ENCODE data around the gene NIPBL. TPM values are rescaled to one million over a fixed set of nuclear protein-coding genes. Genes with fewer than 3 reads are reported as not detected.
"Not testable (repeated sequence)": the region's sequence is repeated elsewhere in the genome, so short reads cannot be mapped to it uniquely, and the experiment has no call there.

Gene NIPBL
- total and polyA plus RNA-seq, 8 donors = 8.2 to 100 (median 32.2) TPM

DNA sequence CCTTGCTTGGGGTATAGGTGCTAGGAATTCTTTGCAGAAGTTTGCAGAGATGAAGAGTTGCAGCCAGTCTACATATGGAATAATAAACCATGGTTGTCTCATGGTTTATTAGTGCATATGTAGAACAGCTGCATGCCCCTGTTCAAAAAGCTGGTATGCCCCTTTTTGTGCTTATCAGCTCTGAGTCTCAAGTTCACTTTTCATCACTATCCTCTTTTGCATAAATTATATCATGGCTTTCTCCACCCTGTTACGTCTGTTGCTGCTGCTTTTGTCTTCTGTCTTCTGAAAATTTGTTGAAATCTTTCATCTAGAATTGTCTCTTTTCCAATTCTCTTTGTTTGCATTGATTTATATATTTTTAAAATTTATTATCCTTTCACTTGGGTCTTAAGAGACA is 200.6 kb downstream of the NIPBL start:
- Histone ChIP-seq H3K27ac (no peak overlapping the region), H3K4me3 (no peak overlapping the region), H3K36me3 (peaks cover 0 to 40% (median 26%) of the 10 kb centered on the region in 4 donors), H3K27me3 (no peaks in the 10 kb centered on the region), H3K9me3 (no peaks in the 10 kb centered on the region), H3K4me1 (no peaks in the 10 kb centered on the region)
- 87 to 97% (median 92%) methylated on average over 1 of the region's 1 CpG for WGBS, 5 donors
- TF ChIP-seq CTCF (IDR thresholded peaks at IDR 0.05) (no peak), POLR2A (IDR thresholded peaks at IDR 0.05) (no peak), EP300 (IDR thresholded peaks at IDR 0.05) (no peak), POLR2AphosphoS5 (IDR thresholded peaks at IDR 0.05) (no peak)
- DNase-seq = no peak
- intact Hi-C loops (cut with DNase I; ENCODE audit: low total_unique reads) = no loop called here

- Histone ChIP-seq H3K27me3 (no peaks in the 10 kb centered on the region), H3K27ac (no peak overlapping the region), H3K4me3 (no peak overlapping the region), H3K36me3 (peaks cover 5 to 57% (median 33%) of the 10 kb centered on the region in 4 donors), H3K4me1 (no peaks in the 10 kb centered on the region), H3K9me3 (no peaks in the 10 kb centered on the region)
- DNase-seq = no peak
- intact Hi-C loops (cut with DNase I; ENCODE audit: low total_unique reads) = no loop called here
- TF ChIP-seq POLR2AphosphoS5 (IDR thresholded peaks at IDR 0.05) = no peak
- WGBS, 5 donors = 87 to 95% (median 94%) methylated on average over 3 of the region's 3 CpGs
These were observed 204.1 kb downstream of the NIPBL start for GRCh38 chr5:37080697-37081096.

GRCh38 chr5:37082977-37083376 is 206.4 kb downstream of the NIPBL start:
- H3K36me3 ChIP-seq = peaks cover 5 to 63% (median 31%) of the 10 kb centered on the region in 4 donors
- H3K9me3 ChIP-seq; H3K4me3 ChIP-seq; DNase-seq; H3K4me1 ChIP-seq; H3K27me3 ChIP-seq; intact Hi-C loops (cut with DNase I; ENCODE audit: low total_unique reads); H3K27ac ChIP-seq: not testable (repeated sequence)
- WGBS, 5 donors = 69 to 82% (median 79%) methylated on average over 2 of the region's 2 CpGs

DNA sequence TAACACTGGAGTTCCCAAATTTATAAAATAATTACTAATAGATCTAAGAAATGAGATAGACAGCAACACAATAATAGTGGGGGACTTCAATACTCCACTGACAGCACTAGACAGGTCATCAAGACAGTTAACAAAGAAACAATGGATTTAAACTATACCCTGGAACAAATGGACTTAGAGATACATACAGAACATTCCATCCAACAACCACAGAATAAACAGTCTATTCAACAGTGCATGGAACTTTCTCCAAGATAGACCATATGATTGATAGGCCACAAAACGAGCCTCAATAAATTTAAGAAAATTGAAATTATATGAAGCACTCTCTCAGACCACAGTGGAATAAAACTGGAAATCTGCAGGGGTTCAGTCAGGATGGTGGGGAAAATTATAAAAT is 209.5 kb downstream of the NIPBL start:
- H3K27ac ChIP-seq; intact Hi-C loops (cut with DNase I; ENCODE audit: low total_unique reads): not testable (repeated sequence)

DNA sequence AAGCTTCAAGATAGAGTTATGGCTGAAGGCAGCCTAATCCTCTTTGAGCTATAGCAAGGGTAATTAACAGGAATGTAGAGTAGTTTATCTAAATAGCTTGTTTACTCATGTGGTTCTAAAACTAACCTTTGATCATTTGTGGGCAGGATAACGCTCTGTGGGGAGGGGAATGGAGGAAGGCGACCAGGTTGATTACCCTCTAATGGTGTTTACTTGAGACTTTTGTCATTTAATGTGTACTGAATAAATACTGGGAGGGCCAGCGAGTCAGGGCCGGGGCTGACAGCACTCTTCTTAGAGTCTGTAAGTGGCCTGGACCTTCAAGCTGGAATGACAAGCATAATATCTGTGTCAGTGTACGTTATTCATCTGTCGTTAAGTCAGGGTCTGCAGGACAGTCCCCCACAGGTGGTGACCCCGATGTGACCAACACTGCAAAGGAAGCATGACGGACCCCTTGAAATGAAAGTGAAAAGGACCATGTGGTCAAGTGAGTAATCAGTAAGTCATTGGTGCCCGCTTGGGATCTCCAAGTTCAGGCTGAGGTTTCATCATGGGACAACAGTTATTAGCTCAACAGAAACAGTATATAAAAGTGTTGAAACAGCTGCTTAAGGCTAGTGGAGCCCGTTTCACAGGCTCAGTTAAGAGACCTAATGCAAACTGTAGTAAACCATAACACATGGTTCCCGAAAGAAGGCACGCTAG is 210.1 kb downstream of the NIPBL start:
- Histone ChIP-seq H3K27ac (no peak overlapping the region), H3K36me3 (peaks cover 2 to 32% (median 7%) of the 10 kb centered on the region in 4 donors), H3K9me3 (no peaks in the 10 kb centered on the region), H3K4me3 (no peak overlapping the region), H3K4me1 (peaks cover 5 to 36% (median 10%) of the 10 kb centered on the region in 4 donors), H3K27me3 (no peaks in the 10 kb centered on the region)
- WGBS, 5 donors = 62 to 72% (median 64%) methylated on average over 12 of the region's 12 CpGs
- TF ChIP-seq POLR2A (IDR thresholded peaks at IDR 0.05) (no peak), POLR2AphosphoS5 (IDR thresholded peaks at IDR 0.05) (no peak), CTCF (IDR thresholded peaks at IDR 0.05) (no peak), EP300 (IDR thresholded peaks at IDR 0.05) (no peak)
- intact Hi-C loops (cut with DNase I; ENCODE audit: low total_unique reads) = no loop called here
- DNase-seq = no peak

More for the DNA sequence above, 209.5 kb downstream of the NIPBL start:
- peaks cover 5 to 35% (median 10%) of the 10 kb centered on the region in 4 donors for H3K4me1 ChIP-seq
- H3K4me3 ChIP-seq, DNase-seq, H3K9me3 ChIP-seq, H3K27me3 ChIP-seq: not testable (repeated sequence)
- H3K36me3 ChIP-seq = peaks cover 5 to 34% (median 10%) of the 10 kb centered on the region in 4 donors
- WGBS, 5 donors = 55 to 67% (median 57%) methylated on average over 1 of the region's 1 CpG

DNA sequence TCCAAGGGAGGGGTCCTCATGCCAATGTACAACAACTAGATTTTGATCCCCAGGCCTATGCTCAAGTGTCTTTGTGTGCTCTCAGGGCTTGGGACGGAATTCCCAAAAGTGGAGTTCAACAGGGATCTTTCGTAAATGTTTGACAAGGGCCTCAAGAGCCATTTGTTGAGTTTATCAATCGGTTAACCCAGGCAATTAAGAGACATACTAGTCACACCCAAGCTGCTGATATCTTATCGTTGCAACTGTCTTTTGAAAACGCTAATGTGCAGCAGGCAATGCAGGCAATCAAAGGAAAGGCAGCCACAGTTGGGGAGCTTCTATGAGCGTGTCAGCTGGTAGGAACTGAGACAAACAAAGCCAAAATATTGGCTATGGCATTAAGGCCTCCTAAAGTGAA is 211.4 kb downstream of the NIPBL start:
- no peak overlapping the region for H3K27ac ChIP-seq
- no peak for DNase-seq
- H3K36me3 ChIP-seq = peaks cover 0 to 31% (median 7%) of the 10 kb centered on the region in 4 donors
- no peaks in the 10 kb centered on the region for H3K9me3 ChIP-seq
- 30 to 49% (median 43%) methylated on average over 6 of the region's 6 CpGs for WGBS, 5 donors
- TF ChIP-seq EP300 (IDR thresholded peaks at IDR 0.05) (no peak), POLR2AphosphoS5 (IDR thresholded peaks at IDR 0.05) (no peak), CTCF (IDR thresholded peaks at IDR 0.05) (no peak), POLR2A (IDR thresholded peaks at IDR 0.05) (no peak)
- intact Hi-C loops (cut with DNase I; ENCODE audit: low total_unique reads) = no loop called here
- H3K27me3 ChIP-seq = no peaks in the 10 kb centered on the region
- H3K4me3 ChIP-seq = no peak overlapping the region
- H3K4me1 ChIP-seq = peaks cover 5 to 36% (median 10%) of the 10 kb centered on the region in 4 donors
